ENCODE results near the gene GRIK3.

Gene GRIK3

DNA sequence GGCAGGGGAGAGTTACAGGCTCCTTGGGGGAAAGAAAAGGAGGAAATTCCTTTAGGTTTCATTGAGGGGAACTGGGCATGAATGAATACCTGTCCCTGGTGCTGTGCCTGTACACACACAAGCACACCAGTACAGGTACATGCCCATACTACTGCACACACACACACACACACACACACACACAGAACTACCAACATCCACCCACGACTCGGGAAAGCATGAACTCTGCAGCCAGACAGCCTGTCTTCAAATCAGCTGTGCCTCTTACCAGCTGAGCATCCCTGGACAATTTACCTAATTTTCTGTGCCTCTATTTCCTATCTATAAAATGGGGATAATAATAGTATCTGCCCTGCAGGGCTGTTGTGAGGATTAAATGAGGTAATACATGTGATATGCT lies 7.2 kb upstream of the GRIK3 start:
- Histone ChIP-seq H3K27me3 (ENCODE audit: control insufficient read depth, low read length) (peaks cover 24% of the 10 kb centered on the region), H3K4me3 (ENCODE audit: low read length) (no peak overlapping the region), H3K4me1 (ENCODE audit: control insufficient read depth, low read length) (no peaks in the 10 kb centered on the region), H3K9me2 (replicated peaks; ENCODE audit: control insufficient read depth, low read length) (no peaks in the 10 kb centered on the region), H4K20me1 (ENCODE audit: control insufficient read depth, insufficient read depth, low read depth, low read length) (no peaks in the 10 kb centered on the region), H3K79me2 (ENCODE audit: control insufficient read depth, low read length) (no peaks in the 10 kb centered on the region), H3K36me3 (ENCODE audit: control insufficient read depth, low read length) (no peaks in the 10 kb centered on the region), H3K9me3 (ENCODE audit: control insufficient read depth, insufficient read depth, low read length) (no peaks in the 10 kb centered on the region), H3F3A (ENCODE audit: control insufficient read depth, insufficient read depth) (no peaks in the 10 kb centered on the region), H3K27ac (ENCODE audit: low read depth, low read length) (no peak overlapping the region), H3K4me2 (ENCODE audit: low read length) (no peak overlapping the region)
- TF ChIP-seq EZH2phosphoT487 (IDR thresholded peaks at IDR 0.05; ENCODE audit: borderline replicate concordance, low read length): no peak
- TF ChIP-seq, protein P1, sequence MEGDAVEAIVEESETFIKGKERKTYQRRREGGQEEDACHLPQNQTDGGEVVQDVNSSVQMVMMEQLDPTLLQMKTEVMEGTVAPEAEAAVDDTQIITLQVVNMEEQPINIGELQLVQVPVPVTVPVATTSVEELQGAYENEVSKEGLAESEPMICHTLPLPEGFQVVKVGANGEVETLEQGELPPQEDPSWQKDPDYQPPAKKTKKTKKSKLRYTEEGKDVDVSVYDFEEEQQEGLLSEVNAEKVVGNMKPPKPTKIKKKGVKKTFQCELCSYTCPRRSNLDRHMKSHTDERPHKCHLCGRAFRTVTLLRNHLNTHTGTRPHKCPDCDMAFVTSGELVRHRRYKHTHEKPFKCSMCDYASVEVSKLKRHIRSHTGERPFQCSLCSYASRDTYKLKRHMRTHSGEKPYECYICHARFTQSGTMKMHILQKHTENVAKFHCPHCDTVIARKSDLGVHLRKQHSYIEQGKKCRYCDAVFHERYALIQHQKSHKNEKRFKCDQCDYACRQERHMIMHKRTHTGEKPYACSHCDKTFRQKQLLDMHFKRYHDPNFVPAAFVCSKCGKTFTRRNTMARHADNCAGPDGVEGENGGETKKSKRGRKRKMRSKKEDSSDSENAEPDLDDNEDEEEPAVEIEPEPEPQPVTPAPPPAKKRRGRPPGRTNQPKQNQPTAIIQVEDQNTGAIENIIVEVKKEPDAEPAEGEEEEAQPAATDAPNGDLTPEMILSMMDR (IDR thresholded peaks at IDR 0.05; ENCODE audit: low read depth, low read length, poor library complexity, severe bottlenecking): no peak

DNA sequence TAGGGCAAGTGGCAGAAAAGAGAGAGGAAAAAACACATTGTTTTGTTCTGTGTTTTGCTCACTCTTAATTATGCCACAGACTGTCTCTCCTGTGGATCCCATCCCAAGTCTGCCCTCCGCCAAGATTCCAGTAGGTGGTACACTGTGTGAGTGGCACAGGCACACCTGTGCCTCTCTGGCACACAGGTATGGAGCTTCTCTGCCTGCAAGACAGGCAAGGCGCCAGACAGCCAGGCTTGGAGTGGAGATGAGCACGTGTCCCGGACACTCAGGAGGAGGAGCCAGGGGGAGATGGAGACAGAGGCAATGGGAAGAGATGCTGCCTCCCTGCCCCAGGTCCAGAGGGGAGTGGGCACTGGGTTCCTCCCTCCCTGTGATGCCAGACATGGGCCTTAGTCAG lies 6.5 kb upstream of the GRIK3 start:
- H3K27ac ChIP-seq (ENCODE audit: low read depth, low read length): no peak overlapping the region
- H3K4me1 ChIP-seq (ENCODE audit: control insufficient read depth, low read length): no peaks in the 10 kb centered on the region
- no peaks in the 10 kb centered on the region for H3K36me3 ChIP-seq (ENCODE audit: control insufficient read depth, low read length)
- H3K79me2 ChIP-seq (ENCODE audit: control insufficient read depth, low read length): no peaks in the 10 kb centered on the region
- no peaks in the 10 kb centered on the region for H3K9me3 ChIP-seq (ENCODE audit: control insufficient read depth, insufficient read depth, low read length)
- no peak overlapping the region for H3K4me3 ChIP-seq (ENCODE audit: low read length)
- H3F3A ChIP-seq (ENCODE audit: control insufficient read depth, insufficient read depth): no peaks in the 10 kb centered on the region
- no peaks in the 10 kb centered on the region for H3K9me2 ChIP-seq (replicated peaks; ENCODE audit: control insufficient read depth, low read length)
- H3K27me3 ChIP-seq (ENCODE audit: control insufficient read depth, low read length): peaks cover 24% of the 10 kb centered on the region
- no peaks in the 10 kb centered on the region for H4K20me1 ChIP-seq (ENCODE audit: control insufficient read depth, insufficient read depth, low read depth, low read length)
- H3K4me2 ChIP-seq (ENCODE audit: low read length): no peak overlapping the region
- no peak for TF ChIP-seq EZH2phosphoT487 (IDR thresholded peaks at IDR 0.05; ENCODE audit: borderline replicate concordance, low read length)
- TF ChIP-seq, protein P1 (IDR thresholded peaks at IDR 0.05; ENCODE audit: low read depth, low read length, poor library complexity, severe bottlenecking): no peak

GRCh38 chr1:37040261-37040660 lies 5.9 kb upstream of the GRIK3 start:
- no peaks in the 10 kb centered on the region for H3K79me2 ChIP-seq (ENCODE audit: control insufficient read depth, low read length)
- no peaks in the 10 kb centered on the region for H3K4me1 ChIP-seq (ENCODE audit: control insufficient read depth, low read length)
- no peaks in the 10 kb centered on the region for H3F3A ChIP-seq (ENCODE audit: control insufficient read depth, insufficient read depth)
- TF ChIP-seq EZH2phosphoT487 (IDR thresholded peaks at IDR 0.05; ENCODE audit: borderline replicate concordance, low read length): no peak
- TF ChIP-seq, protein P1 (IDR thresholded peaks at IDR 0.05; ENCODE audit: low read depth, low read length, poor library complexity, severe bottlenecking): no peak
- H3K4me2 ChIP-seq (ENCODE audit: low read length): no peak overlapping the region
- no peaks in the 10 kb centered on the region for H3K36me3 ChIP-seq (ENCODE audit: control insufficient read depth, low read length)
- H4K20me1 ChIP-seq (ENCODE audit: control insufficient read depth, insufficient read depth, low read depth, low read length): no peaks in the 10 kb centered on the region
- H3K4me3 ChIP-seq (ENCODE audit: low read length): no peak overlapping the region
- H3K27ac ChIP-seq (ENCODE audit: low read depth, low read length): no peak overlapping the region
- H3K9me2 ChIP-seq (replicated peaks; ENCODE audit: control insufficient read depth, low read length): no peaks in the 10 kb centered on the region
- peaks cover 24% of the 10 kb centered on the region for H3K27me3 ChIP-seq (ENCODE audit: control insufficient read depth, low read length)
- no peaks in the 10 kb centered on the region for H3K9me3 ChIP-seq (ENCODE audit: control insufficient read depth, insufficient read depth, low read length)

Data from DOHH2 (cell line).